Gastroesophageal sphincter (tissue), 3 donors: ENCODE measurements around the gene KBTBD12.

Source experiments
- EP300 ChIP-seq: sonication (generic); formaldehyde crosslinking; IDR thresholded peaks from one replicate; pipeline ENCODE4 v1.6.1; 2017; ENCODE audit warnings: antibody characterized with exemption, mild to moderate bottlenecking
- POLR2A ChIP-seq, 2 donors: fragments of 450-650 bp; IDR thresholded peaks; one replicate each; pipeline ENCODE4 v1.6.1; 2017; ENCODE audit warnings: antibody characterized with exemption in 2 of 2, mild to moderate bottlenecking in 2 of 2, moderate library complexity in 1 of 2
- POLR2AphosphoS5 ChIP-seq: sonication (generic); formaldehyde crosslinking; IDR thresholded peaks from one replicate; pipeline ENCODE4 v1.6.1; 2017; ENCODE audit warnings: antibody characterized with exemption
- TF ChIP-seq, protein P1 (sequence below), 4 experiments: fragments of 200-600 bp in 2 of 4; fragments of 450-650 bp in 2 of 4; sonication (generic) in 1 of 4; IDR thresholded peaks; one replicate each; pipeline ENCODE4 v1.5.1; 2017 to 2019; ENCODE audit warnings: antibody characterized with exemption in 4 of 4, mild to moderate bottlenecking in 2 of 4, moderate library complexity in 2 of 4

DNA sequence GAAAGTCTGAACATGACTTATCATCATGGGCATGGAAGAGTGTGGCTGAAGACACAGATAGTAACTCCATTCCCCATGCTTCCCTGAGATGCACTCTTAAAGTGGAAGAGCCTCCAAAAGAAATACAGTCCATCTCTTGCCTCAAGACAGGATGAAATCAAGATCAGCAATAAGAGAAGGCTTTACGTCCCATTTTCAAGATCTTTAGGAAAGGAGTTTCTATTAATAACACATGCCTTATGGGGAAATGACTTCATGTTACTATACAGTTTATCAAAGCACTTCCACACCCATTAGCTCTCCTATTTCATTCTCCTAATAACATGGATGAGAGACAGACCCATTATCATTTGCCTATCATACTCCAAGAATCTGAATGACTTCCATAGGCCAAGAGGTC is 6.1 kb upstream of the KBTBD12 start:
- TF ChIP-seq, protein P1, sequence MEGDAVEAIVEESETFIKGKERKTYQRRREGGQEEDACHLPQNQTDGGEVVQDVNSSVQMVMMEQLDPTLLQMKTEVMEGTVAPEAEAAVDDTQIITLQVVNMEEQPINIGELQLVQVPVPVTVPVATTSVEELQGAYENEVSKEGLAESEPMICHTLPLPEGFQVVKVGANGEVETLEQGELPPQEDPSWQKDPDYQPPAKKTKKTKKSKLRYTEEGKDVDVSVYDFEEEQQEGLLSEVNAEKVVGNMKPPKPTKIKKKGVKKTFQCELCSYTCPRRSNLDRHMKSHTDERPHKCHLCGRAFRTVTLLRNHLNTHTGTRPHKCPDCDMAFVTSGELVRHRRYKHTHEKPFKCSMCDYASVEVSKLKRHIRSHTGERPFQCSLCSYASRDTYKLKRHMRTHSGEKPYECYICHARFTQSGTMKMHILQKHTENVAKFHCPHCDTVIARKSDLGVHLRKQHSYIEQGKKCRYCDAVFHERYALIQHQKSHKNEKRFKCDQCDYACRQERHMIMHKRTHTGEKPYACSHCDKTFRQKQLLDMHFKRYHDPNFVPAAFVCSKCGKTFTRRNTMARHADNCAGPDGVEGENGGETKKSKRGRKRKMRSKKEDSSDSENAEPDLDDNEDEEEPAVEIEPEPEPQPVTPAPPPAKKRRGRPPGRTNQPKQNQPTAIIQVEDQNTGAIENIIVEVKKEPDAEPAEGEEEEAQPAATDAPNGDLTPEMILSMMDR (IDR thresholded peaks at IDR 0.05), result no peak
- TF ChIP-seq POLR2A (IDR thresholded peaks at IDR 0.05) (no peak), EP300 (no peak), POLR2AphosphoS5 (no peak)
